Activated CD4-positive, alpha-beta T cell treated with anti-CD3 and anti-CD28 coated beads, Interleukin-2, amount 50 U/mL, for 16 hours (primary cell): ENCODE measurements around the gene KNCN.
A peak's percentile ranks its signal among the peaks of the same experiment; 100 is the strongest.

Experiments used
- DNase-seq: peaks from one replicate; pipeline ENCODE4 v3.0.0-alpha.2; 2020

The KNCN gene

DNA sequence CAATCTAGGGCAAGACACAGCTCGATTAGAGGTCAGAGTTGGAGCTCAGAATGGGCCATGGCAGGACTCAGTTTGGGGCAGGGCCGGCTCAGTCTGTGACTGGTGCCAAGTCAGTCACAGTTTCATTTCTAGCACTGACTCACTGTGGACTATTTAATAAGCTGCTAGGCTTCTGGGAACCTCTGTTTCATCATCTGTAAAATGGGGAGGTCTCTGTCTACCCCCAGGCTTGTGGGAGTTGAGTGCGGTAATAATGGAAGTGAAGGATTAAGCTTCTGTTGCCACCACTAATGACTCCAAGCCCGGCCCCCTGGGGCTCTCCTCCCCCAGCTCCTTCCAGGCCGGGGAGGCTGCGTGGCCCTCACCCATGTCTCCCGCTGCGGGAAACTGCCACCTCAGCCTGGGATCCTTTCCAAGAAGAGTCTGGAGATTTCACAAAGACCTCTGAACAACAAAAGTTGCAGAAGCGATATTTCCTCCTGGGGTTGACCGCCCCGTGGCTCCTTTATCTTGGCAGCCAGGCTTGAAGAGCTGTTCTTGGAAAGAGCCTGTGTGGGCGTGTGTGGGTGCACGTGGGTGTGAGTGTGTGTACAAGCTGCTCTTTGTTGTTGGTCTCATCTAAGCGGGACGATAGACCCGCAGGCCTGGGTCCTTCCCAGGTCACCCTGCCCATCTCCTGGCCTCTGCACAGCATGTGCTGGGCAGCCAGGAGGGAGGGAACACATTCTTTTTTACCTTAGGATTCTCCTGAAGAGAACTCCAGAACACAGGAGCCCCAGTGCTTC is 29.1 kb downstream of the KNCN start:
- DNase-seq = peak; percentile 88

DNA sequence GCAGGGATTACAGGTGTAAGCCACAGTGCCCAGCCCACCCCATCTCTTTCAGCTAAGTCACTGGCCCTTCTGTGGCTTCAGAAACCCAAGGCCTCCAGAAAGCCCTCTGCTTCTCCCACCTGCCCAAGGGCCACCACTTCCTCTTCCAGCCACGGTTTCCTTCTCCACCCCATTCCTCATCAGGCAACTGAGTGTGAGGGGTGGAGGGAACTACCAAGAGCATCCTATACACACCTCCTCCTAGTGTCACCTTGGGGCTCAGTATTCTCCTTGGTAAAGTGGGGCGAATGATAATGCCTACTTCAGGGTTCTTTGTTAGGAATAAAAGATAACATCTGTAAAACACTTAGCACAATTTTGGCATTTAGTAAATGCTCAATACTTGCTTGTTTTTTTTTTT is 30.0 kb downstream of the KNCN start:
- DNase-seq = no peak

DNA sequence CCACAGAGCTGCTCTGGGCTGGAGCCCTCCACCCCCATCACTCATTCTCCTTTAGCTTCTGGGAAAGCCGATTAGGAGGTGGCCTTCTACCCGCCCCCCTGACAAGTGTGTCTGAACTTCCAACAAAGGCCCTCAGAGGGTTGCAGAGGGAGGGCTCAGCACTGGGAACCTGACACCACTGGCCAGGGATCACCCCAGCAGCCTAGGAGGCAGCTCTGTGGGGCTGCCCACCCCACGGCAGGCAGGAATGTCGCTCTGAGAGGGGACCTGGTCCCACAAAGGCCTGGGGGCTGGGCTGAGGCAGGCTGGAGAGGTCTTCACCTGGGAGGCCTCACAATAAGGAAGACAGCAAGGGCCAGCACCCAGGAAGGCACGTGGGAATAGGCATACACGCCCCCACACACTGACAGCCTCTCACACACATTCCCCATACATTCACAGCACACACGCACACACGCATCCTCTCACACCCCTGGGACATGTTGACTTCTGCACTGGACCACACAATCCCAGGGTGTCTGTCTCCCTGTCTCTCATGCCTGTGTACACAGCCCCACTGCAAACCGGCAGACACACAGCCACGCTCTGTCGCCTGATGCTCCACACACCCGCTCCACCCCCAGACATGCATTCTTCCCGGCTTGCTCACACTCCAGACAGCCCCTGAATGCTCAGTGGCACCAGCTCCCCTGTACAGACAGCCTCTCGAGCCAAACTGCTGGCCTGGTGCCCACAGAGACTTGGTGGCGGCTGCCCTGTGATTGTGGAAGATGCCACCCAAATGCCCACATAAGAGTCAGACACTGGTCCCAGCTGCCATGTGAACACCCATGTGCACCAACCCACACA is 31.2 kb downstream of the KNCN start:
- DNase-seq = no peak

DNA sequence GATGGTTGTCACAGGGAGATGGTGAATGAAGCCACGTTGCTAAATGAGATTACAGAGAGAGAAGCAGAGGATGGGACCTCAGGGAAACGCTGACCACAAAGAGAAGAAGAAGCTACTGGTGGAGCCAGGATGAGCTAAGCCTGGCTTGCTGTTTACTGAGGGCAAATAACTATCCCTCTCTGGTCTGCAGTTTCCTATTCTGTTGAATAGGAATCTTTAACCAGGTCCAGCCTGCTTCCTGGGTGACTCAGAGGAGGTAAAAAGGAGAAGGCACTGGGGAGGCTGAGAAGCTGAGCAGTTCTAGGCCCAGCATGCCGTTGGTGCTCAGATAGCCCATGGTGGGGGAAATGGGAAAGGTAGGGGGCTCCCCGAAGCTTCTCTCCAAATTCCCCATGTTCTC is 32.2 kb downstream of the KNCN start:
- DNase-seq = no peak

DNA sequence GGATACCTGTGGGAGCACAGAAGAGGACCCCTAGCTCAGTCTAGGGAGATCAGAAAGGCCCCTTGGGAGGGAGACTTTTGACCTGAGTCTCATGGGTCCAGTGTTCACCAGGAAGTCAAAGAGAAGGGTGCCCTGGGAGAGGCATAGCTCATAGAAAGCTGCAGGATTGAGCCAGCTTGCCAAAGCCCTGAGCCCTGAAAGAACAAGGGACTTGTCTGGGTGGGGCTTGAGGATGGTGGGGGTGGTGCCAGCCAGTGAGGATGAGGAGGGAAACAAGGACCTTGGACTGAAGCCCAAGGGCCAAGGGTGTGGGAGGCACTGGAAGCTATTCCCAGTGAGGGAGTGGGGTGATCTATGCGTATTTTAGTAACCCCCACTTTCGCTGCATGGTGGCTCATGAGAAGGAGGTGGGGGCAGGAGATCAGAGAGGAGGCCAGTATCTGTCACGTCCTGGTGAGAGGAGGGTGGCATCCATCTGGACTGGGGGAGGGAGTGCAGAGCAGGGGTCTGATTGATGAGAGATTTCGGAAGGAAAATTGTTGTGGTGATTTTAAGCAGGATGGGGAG is 33.4 kb downstream of the KNCN start:
- no peak for DNase-seq

DNA sequence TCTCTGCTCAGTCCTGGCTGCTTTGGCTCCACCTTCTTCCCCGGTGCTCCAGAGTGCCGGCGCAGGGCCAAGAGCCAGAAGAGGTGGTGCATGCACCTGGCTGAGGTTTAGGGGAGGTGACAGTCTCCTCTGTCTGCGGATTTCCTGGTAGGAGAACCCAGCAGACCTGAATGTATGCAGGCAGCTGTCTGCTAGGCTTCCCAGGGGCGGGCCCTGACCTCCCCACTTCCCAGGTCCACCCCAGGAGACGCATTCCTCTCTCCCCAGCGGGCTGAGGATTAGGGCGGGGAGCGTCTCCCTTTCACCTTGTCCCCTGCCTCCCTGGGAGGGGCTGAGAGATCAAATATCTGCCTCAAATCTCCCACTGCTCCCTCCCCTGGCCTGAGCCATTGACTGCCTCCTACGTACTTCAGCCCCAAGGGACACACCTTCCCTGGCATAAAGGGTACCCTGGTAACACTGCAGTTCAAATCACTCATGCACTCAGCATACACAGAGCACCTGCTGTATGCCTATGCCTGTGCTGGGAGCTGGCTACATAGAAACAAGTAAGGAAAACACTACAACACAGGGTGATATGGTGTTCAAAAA is 34.3 kb downstream of the KNCN start:
- DNase-seq = no peak

DNA sequence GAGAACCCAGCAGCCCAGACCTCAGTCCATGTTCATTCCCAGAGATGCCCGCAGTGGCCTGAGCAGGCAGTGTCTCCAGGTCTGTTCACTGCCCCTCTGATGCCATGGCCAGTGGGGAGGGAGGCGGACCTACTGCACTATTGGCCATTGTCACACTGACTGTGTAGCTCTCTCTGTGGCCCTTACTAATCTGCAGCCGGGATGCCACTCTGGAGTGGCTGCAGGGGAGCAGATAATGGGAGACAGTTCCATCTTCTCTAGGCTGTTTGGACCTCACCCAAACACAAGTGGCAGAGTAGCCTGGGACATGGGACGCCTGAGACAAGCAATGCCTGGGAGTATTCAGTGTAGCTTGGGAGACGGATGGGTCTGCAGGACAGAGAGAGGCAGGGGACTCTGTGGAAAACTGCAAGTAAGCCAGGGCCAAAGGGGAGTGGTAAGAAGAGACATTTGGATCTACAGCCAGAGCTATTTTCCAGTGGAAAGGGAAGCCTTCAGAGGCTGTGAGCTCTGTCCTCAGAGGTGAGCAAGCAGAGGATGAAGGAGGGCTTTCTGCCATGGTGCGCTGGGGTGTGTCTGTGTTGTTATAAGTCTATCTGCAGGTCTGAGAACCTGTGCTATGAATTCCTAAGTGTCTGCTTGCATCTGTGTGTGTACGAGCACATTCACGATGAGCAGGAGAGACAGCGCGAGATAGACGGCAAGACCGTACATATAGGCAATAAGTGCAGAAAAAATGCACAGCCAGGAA is 35.1 kb downstream of the KNCN start:
- no peak for DNase-seq

DNA sequence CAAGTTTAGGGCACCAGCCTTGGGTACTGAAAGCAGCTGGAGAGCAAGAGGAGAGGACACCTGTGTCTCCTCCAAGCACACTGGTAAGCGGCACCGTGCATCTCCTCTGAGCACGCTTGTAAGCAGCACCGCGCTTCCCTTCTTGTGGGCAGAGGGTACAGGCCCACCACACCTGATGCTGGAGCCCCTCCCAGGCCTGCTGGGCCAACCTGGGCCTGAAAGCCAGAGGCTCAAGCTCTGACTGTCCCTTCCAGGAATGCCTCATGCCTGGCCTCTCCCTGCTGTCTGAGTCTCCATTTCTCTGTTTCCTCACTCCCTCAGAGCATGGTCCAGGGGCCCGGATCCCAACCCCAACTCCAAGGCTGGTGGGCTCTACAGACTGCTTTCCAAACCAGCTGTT is 35.9 kb downstream of the KNCN start:
- DNase-seq = no peak

DNA sequence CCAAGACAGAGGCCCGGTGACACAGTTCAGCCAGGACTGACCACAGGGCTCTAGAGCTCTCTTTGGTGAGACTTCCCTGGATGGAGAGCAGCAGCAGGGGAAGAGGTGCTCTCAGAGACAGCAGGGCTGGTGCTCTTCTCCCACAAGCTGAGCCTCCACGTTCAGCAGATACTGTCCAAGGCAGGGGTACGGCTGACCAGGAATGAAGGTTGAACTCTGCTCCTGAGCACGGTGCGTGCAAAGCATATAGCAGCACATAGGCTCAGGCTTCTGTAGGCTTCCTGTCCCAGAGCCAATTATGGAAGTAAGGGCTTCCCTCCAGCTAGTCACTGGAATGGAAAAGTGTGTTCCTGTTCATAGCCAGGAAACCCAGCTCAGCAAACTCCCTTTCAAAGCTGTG is 37.9 kb downstream of the KNCN start:
- DNase-seq = no peak

DNA sequence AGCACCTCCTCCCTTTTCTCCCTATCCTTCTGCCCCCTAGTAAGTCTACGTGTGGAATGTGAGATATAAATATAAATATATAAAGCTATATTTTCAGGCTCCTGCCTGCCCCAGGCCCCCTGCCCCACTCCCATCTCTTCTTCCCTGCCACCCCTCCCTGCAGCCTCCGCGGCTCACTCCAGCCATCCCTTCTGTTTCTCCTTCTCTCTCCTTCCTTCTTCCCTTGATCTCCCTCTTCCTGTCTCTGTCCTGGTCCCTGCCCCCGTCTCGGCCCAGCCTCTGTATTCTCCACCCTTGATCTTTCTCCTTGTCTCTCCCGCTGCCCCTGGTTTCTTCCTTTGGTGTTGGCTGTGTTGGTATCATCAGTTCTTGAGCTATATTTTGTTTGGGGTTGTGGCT is 38.7 kb downstream of the KNCN start:
- DNase-seq = no peak

DNA sequence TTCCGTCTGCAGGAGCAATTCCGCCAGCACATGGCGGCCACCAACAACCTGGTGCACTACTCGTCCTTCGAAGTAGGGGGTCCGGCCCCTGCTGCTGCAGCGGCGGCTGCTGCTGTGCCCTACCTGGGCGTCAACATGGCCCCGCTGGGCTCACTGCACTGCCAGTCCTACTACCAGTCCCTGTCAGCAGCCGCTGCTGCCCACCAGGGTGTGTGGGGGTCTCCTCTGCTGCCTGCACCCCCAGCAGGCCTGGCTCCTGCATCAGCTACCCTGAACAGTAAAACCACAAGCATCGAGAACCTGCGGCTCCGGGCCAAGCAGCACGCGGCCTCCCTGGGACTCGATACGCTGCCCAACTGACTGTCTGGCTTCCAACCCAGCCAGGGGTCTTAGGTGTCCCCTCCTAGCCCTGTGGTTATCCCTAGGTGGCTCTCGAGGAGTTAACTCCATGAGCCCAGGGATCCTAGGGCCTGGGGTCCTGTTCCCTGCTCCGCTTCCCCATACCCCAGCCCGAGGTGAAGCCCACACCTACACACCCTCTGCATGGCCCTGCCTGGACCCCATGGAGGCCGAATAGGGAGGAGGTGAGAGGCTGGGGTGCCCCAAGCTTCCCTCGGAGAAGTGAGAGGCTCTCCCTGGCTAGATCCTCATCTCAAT is 39.2 kb downstream of the KNCN start:
- no peak for DNase-seq

DNA sequence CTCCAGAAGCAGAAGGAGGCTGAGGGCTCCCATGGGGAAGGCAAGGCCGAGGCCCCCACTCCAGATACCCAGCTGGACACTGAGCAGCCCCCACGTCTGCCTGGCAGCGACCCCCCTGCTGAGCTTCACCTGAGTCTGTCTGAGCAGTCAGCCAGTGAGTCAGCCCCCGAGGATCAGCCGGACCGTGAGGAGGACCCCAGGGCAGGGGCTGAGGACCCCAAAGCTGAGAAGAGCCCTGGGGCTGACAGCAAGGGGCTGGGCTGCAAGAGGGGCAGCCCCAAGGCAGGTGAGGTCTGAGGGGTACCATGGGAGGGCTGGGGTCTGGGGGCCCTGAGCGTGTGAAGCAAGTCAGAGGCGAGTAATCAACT is 40.5 kb downstream of the KNCN start:
- DNase-seq = no peak

DNA sequence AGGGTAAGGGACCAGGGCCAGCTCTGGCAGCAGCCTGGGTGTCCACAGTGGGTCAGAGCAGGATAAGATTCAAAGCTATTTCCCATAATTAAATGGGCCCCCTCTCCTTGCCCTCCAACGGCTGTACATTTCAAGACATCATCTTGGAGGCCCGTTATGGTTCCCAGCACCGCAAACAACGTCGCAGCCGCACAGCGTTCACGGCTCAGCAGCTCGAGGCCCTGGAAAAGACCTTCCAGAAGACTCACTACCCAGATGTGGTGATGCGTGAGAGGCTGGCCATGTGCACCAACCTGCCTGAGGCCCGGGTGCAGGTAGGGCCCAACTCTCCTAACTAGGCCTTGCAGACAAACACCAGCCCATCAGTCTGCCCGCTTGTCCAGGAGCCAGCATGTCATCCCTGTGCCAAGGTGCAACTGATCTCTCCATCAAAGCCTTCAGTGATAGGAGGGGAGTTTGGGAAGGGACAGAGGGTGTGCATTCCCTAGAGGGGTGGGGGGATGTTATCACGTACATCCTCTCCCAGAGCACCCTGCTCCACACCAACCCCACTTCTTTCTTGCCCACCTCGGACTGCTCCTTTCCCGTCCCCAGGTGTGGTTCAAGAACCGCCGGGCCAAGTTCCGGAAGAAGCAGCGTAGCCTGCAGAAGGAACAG is 41.0 kb downstream of the KNCN start:
- no peak for DNase-seq

DNA sequence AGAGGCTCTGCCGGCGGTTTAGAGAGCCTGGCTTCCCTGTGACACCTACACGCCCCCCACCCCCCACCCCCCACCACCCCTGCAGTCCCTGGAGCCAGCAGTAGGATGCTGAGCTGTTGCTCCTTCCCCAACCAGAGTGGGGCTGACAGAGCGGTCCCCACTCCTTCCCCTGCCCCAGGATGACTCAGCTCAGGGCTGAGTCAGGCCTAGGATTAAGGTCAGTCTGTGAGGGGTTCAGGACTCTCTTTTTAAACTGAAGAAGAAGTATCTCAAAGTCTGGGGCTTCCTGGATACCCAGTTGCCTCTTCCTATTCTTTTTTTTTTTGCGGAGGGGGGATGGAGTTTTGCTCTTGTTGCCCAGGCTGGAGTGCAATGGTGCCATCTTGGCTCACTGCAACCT is 42.7 kb downstream of the KNCN start:
- DNase-seq = no peak

DNA sequence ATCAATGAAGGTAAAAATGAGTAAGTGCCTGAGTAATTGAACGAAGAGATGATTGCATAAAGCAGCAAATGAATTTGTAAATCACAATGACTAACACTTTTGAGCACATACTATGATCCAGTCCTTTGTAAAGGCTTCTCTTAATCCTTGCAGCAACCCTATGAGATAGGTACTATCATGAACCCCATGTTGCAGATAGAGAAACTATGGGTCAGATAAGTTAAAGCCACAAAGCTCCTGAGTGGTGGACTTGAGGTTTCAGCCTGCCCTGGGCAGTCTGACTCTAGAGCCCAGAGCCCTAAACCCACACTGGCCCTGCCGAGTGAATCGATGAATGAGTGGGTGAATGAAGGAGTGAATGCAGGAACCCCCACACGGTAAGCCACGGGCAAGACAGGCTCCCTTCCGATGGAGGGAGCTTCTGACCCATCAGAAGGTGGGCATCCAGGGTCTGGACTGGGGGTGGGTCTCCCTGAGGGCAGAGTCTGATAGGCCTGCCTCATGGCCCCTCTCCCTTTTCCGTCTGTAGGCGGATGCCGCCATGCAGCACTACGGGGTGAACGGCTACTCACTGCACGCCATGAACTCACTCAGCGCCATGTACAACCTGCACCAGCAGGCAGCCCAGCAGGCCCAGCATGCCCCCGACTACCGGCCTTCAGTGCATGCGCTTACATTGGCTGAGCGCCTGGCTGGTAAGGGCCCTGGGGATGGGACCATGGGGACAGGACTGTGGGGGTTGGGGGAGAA is 44.8 kb downstream of the KNCN start:
- no peak for DNase-seq

DNA sequence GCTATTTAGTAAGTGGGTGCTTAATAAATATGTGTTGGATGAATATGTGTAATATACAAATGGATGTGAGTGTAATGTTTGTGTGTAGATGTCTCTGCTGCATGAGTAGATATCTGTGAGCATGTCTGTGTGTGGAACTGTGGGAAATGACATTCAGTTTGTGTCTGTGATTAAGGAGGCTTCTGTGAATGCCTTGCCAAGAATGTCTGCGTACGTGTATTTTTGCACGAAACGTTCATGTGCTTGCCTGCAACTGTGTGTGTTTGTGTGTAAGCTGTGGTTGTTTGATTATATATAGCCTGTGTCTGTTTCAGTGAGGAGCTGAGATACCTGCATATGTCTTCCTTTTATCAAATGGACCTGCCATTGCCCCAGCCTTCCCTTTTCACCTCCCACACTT is 48.0 kb downstream of the KNCN start:
- DNase-seq = no peak

DNA sequence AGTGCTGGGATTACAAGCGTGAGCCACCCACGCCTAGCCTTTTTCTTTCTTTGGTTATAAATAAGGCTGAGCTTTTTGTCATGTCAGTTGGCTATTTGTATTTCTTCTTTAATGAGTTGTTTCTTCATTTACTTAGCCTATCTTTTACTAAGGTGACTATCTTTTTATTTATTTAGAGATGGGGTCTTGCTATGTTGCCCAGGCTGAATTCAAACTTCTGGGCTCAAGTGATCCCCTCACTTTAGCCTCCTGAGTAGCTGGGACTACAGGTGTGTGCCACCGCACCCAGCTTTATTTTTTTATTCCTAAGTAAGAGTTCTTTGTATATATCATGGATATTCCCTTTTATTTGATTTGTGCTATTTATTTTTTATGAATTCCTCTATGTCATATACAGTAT is 49.9 kb downstream of the KNCN start:
- DNase-seq = no peak

DNA sequence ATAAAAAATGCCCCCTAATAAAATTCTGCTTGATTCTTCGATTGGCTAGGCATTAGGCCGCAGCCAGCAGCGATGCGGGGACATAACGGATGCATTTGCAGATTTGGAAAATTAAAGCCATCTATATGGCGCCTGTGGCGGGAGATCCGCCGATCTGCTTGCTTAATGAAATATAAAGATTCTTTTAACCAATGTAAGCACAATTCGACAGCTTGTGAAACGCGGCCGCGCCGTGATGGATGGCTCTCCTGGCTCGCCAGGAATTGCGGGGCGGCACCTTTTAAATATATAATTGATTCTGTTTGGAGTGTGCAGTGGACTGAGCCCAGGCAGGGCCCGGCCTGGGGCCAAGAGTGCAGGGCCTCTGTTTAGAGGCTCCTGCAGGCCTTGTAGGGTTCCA is 53.8 kb downstream of the KNCN start:
- DNase-seq = no peak

DNA sequence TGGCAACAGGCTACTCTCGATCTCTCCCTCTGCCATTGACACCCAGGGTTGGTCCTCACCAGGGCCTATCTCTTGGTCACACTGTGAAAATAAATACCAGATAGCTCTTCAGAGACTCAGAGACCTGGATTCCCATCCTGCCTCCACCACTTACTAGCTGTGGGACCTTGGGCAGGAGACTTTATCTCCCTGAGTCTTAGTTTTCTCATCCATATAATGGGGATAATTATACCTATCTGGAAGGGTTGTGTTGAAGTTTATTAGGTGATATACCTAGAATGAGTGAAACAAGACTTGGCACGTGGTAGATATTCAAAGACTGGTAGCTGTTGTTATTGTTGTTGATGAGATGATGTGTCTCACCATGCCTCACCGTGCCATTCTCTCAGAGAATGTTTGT is 54.4 kb downstream of the KNCN start:
- DNase-seq = no peak

DNA sequence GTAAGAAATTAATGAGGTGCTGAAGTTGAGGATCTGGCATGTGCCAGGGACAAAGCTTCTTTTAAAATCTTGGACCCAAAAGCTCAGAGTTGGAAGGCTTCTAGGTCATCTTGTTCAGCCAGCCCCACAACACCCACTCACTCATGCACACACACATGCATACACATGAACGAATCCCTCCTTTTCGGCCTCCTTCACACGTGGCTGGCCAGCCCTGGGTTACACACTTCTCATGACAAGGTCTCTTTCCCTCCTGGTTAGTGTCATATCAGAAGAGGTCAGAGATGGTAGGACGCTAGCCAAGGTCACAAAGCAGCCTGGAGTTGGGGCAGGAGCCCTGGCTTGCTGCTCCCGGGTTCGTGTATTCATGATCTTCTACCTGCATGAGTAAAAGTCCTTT is 54.9 kb downstream of the KNCN start:
- DNase-seq = no peak

DNA sequence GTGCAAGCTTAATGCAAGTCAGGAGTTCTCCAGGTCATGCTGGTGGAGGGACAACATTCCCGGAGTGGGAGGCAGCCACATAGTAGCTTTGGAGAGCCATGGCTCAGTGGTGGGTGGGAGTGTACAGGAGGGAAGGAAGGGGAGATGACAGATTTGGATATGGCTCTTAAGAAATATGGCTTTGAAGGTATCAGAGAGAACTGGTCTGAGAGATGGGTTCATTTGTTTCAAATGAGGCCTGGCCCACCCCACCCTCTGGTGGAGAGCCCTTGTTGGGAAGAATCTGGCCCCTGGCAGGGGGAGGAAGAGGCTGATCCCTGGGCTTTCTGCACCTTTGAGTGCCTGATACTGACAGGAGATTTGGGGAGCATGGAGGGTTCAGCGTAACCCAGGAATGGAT is 55.7 kb downstream of the KNCN start:
- no peak for DNase-seq
